Activated CD4-positive, alpha-beta T cell treated with anti-CD3 and anti-CD28 coated beads, Interleukin-2, amount 10 ng/mL, durations not matched to agents 7 days and 5 days (primary cell): ENCODE results near the gene GUCA1C. TPM values are rescaled to one million over a fixed set of nuclear protein-coding genes. Genes with fewer than 3 reads are reported as not detected.

Experiments
- total RNA-seq, 2 experiments: library from RNA; stranded (reverse); gene quantifications; one replicate each; pipeline ENCODE4 v1.2.3, GENCODE V29; 2021

Gene GUCA1C
- total RNA-seq, 2 experiments from 2014 or later, result not detected

Other genes starting within 250 kb of the GUCA1C start
- gene RETNLB, start 196.5 kb downstream of the GUCA1C start, total RNA-seq, result not detected
- gene TRAT1, start 131.1 kb downstream of the GUCA1C start, total RNA-seq, result 100 to 1,000 TPM; 126 to 151 TPM
- not detected for gene MORC1, start 164.3 kb upstream of the GUCA1C start, total RNA-seq
- gene C3orf85, start 182.8 kb upstream of the GUCA1C start, total RNA-seq, result not detected